ENCODE measurements around the gene BCL11B. TPM values are rescaled to one million over a fixed set of nuclear protein-coding genes. Genes with fewer than 3 reads are reported as not detected.

The BCL11B gene
- total RNA-seq, 1 experiment from 2014 or later: 0.84 TPM

DNA sequence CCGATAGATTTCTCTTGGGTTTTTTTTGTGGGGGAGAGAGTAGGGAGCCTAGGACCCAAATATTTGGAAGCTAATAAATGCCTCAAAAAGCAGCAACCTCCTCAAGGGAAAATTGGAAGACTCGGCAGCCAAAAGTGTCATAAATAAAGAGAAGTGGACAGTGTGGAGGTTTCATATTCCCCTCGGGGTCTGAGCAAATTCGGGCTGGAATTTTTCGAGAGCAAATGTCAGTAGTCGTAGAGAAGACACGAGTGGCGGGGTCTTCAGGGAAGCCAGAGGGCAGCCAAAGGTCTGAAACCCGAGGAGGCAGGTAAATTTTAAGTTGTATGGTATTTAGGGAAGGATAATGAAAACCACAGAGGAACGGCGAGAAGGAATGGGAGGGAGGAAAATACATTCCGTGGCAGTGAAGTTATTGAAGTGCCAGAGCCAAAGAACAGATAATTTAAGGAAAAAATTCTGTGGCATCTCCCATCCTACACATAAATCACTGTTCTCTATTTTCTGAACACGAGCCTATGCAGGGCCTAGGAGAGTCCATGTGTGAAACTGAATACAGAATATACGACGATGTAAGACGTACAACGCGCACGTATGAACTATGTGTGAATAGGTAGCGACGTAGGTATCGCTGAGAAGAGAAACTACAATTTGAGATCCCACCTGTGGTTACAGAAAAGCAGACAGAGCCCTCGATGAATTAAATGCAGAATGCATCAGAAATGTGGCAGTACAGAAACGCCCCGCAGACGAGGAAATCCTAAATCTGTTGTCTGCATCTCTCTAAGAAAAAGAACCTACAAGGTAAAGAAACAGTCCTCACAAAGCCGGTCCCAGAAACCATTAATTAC is 12.9 kb downstream of the BCL11B start:
- no peaks in the 10 kb centered on the region for H3K27me3 Mint-ChIP-seq (ENCODE audit: insufficient read depth, unreplicated experiment)

DNA sequence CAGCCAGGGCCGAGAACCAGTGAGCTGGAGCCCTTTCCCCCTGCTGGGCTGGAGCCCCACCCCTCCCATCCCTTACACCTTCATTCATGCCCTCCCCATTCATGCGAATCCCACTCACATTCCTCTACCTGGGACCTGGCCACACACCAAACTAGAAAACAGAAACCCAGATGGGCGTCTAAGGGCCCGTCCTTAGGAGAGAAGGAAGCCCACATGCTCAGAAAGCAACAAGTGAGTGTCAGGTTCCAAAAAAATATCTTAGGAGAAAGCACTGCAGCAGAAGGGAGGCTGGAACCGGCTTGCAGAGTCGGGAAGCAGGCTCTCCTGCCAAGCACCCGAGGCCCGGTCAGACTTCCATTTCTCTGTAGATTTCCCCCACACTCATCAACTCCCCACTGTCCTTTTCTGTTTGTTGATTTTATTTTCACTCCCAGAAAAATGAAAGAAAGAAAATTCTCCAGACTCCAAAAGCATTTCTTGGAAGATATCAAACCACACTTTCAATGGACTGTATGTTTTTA is 13.6 kb downstream of the BCL11B start:
- no peak for DNase-seq (ENCODE audit: unreplicated experiment)
- ChIA-PET CTCF (interaction anchor here (0.6 kb wide), 1 partner anchor 968 kb away, joined by 3 read pairs; no protein-coding TSS in a partner anchor), POLR2A (no interaction called here)
- Mint-ChIP-seq H3K4me3 (ENCODE audit: unreplicated experiment) (no peak overlapping the region), H3K4me1 (ENCODE audit: insufficient read depth, unreplicated experiment) (no peaks in the 10 kb centered on the region), H3K9me3 (ENCODE audit: unreplicated experiment) (no peaks in the 10 kb centered on the region), H3K27ac (ENCODE audit: low read depth, unreplicated experiment) (no peak overlapping the region), H3K36me3 (ENCODE audit: insufficient read depth, unreplicated experiment) (no peaks in the 10 kb centered on the region), H3K27me3 (ENCODE audit: insufficient read depth, unreplicated experiment) (no peaks in the 10 kb centered on the region)
- TF ChIP-seq, protein P1, sequence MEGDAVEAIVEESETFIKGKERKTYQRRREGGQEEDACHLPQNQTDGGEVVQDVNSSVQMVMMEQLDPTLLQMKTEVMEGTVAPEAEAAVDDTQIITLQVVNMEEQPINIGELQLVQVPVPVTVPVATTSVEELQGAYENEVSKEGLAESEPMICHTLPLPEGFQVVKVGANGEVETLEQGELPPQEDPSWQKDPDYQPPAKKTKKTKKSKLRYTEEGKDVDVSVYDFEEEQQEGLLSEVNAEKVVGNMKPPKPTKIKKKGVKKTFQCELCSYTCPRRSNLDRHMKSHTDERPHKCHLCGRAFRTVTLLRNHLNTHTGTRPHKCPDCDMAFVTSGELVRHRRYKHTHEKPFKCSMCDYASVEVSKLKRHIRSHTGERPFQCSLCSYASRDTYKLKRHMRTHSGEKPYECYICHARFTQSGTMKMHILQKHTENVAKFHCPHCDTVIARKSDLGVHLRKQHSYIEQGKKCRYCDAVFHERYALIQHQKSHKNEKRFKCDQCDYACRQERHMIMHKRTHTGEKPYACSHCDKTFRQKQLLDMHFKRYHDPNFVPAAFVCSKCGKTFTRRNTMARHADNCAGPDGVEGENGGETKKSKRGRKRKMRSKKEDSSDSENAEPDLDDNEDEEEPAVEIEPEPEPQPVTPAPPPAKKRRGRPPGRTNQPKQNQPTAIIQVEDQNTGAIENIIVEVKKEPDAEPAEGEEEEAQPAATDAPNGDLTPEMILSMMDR (IDR thresholded peaks at IDR 0.05; ENCODE audit: unreplicated experiment): no peak
- BruUV-seq (replicated peaks): no TSS peak
- intact Hi-C loops (cut with micrococcal nuclease): no loop called here

More for the DNA sequence above, 12.9 kb downstream of the BCL11B start:
- ChIA-PET CTCF (interaction anchor here (0.6 kb wide), 2 partner anchors 968 to 1691 kb away, joined by 3 read pairs; no protein-coding TSS in a partner anchor), POLR2A (no interaction called here)
- no TSS peak for BruUV-seq (replicated peaks)
- no peak for DNase-seq (ENCODE audit: unreplicated experiment)
- H3K27ac Mint-ChIP-seq (ENCODE audit: low read depth, unreplicated experiment): no peak overlapping the region
- TF ChIP-seq, protein P1 (IDR thresholded peaks at IDR 0.05; ENCODE audit: unreplicated experiment): no peak
- no peaks in the 10 kb centered on the region for H3K36me3 Mint-ChIP-seq (ENCODE audit: insufficient read depth, unreplicated experiment)
- H3K4me1 Mint-ChIP-seq (ENCODE audit: insufficient read depth, unreplicated experiment): no peaks in the 10 kb centered on the region
- H3K4me3 Mint-ChIP-seq (ENCODE audit: unreplicated experiment): no peak overlapping the region
- intact Hi-C loops (cut with micrococcal nuclease): no loop called here
- no peaks in the 10 kb centered on the region for H3K9me3 Mint-ChIP-seq (ENCODE audit: unreplicated experiment)

DNA sequence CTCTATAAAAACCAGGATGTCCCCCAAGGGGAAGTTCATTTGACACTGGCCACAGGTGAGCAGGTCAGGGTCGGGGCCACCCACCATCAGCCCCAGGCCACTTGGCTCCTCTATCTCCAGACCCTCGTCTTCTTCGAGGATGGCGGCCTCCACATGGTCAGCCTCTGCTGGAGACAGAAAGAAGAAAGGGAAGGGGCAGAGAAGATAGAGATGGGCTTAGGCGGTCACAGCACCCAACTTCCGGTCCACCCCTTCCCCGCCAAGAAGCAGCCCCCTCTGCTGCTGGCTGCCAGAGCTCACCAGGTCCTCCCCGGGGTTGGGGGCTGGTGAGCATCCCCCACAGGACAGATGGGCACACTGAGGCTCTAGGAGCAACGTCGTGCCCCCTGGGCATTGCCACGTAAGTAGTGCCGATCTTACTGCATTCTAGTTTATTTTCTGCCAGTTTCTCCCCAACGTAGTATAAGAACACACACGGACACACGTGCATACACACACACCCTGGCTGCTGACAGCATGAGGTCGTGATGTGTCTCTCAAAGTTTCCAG is 14.2 kb downstream of the BCL11B start:
- peaks cover 4% of the 10 kb centered on the region for H3K36me3 Mint-ChIP-seq (ENCODE audit: insufficient read depth, unreplicated experiment)
- H3K4me1 Mint-ChIP-seq (ENCODE audit: insufficient read depth, unreplicated experiment): no peaks in the 10 kb centered on the region
- CTCF ChIA-PET: interaction anchor here (0.6 kb wide), 1 partner anchor 553 kb away, joined by 3 read pairs; no protein-coding TSS in a partner anchor
- no peaks in the 10 kb centered on the region for H3K9me3 Mint-ChIP-seq (ENCODE audit: unreplicated experiment)
- no peak overlapping the region for H3K27ac Mint-ChIP-seq (ENCODE audit: low read depth, unreplicated experiment)
- POLR2A ChIA-PET: no interaction called here
- TF ChIP-seq, protein P1 (IDR thresholded peaks at IDR 0.05; ENCODE audit: unreplicated experiment): no peak
- intact Hi-C loops (cut with micrococcal nuclease): no loop called here
- BruUV-seq (replicated peaks): no TSS peak
- H3K27me3 Mint-ChIP-seq (ENCODE audit: insufficient read depth, unreplicated experiment): no peaks in the 10 kb centered on the region
- H3K4me3 Mint-ChIP-seq (ENCODE audit: unreplicated experiment): no peak overlapping the region
- DNase-seq (ENCODE audit: unreplicated experiment): no peak

DNA sequence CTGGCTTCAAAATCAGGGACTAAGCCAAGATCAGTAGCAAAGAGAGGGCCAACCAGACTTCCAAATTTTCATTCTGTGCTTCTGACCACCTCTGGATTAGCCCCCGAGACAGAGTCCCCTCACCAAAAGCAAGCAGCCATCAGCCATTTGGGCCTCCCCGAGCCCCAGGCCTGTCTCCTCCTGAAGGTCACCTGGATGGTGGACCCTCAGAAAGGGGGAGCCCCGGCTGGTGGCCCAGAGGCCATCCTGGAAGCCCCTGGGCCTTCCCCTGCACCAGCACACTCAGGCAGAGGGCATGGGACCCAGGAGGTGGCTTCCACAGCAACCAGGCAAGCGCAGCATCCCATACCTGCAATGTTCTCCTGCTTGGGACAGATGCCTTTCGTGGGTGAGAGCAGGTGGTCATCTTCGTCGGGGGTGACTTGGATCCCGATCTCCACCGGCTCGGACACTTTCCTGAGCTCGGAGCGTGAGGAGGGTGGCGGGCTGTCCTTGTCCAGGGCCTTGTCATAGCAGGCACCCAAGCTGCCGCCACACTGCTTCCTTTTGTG is 14.8 kb downstream of the BCL11B start:
- no TSS peak for BruUV-seq (replicated peaks)
- TF ChIP-seq, protein P1 (IDR thresholded peaks at IDR 0.05; ENCODE audit: unreplicated experiment): no peak
- ChIA-PET POLR2A (no interaction called here), CTCF (interaction anchor here (0.6 kb wide), 1 partner anchor 552 kb away, joined by 3 read pairs; no protein-coding TSS in a partner anchor)
- Mint-ChIP-seq H3K4me1 (ENCODE audit: insufficient read depth, unreplicated experiment) (no peaks in the 10 kb centered on the region), H3K9me3 (ENCODE audit: unreplicated experiment) (no peaks in the 10 kb centered on the region), H3K27me3 (ENCODE audit: insufficient read depth, unreplicated experiment) (no peaks in the 10 kb centered on the region), H3K36me3 (ENCODE audit: insufficient read depth, unreplicated experiment) (peaks cover 4% of the 10 kb centered on the region), H3K27ac (ENCODE audit: low read depth, unreplicated experiment) (no peak overlapping the region), H3K4me3 (ENCODE audit: unreplicated experiment) (no peak overlapping the region)
- no peak for DNase-seq (ENCODE audit: unreplicated experiment)
- intact Hi-C loops (cut with micrococcal nuclease): no loop called here

All from MCF 10A (cell line).